Astrocyte of the cerebellum (primary cell): ENCODE measurements around the gene PTPRZ1.

ENCODE experiments used
- DNase-seq: peaks from one replicate; pipeline ENCODE4 v3.0.0-alpha.2; 2011; ENCODE audit warnings: low read depth
- H3K4me3 ChIP-seq: 2 replicates; pipeline ENCODE4 v1.5.1; 2011; ENCODE audit warnings: mild to moderate bottlenecking, low read depth, low read length, moderate library complexity
- CTCF ChIP-seq: IDR thresholded peaks from 2 replicates; pipeline ENCODE4 v1.5.1; 2012; ENCODE audit warnings: low read length, low read depth, moderate library complexity, mild to moderate bottlenecking; ENCODE audit errors: missing control alignments
- in situ Hi-C: cut with HindIII; loops from 2 replicates; pipeline ENCODE4 v1.10.0; 2017; ENCODE audit warnings: low sequenced_read_pairs

PTPRZ1 gene

DNA sequence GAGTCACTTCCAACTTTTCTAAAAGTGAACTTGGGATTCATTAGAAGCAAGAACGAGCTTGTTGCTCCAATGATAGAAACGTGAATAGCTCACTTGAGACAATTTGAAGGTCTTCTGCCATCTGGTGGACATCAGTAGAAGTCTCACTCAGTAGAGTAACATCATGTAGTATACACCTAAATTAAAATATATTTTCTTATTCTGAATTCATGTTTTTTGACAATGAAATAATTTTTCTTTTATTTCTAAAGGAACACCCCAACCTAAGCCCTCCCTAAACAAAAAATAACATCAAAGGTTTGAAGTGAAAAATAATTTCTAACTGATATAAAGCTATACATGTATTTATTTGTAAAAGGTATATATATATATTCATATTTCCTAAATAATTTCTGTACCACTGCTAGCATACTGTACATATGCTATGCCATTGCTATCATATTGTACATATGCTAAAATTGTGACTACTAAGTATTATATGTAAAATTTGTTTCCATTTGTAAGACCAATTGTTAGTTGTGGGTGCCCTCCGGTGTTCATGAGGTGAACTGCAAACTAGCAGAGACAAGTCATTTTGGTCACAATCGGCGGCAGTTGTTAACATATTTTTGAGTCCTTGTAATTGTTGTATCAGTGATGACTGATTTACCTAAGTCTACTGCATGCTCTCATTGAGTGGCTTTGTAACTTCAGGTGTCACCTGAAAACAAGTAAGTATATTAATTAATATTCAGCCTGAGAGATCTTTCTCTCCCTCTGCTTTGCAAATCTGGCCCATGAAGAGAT, 121.9 kb downstream of the PTPRZ1 start:
- in situ Hi-C loops = no loop called here
- H3K4me3 ChIP-seq = no peak overlapping the region
- TF ChIP-seq CTCF = peak; percentile 81
- peak; percentile 82 for DNase-seq

DNA sequence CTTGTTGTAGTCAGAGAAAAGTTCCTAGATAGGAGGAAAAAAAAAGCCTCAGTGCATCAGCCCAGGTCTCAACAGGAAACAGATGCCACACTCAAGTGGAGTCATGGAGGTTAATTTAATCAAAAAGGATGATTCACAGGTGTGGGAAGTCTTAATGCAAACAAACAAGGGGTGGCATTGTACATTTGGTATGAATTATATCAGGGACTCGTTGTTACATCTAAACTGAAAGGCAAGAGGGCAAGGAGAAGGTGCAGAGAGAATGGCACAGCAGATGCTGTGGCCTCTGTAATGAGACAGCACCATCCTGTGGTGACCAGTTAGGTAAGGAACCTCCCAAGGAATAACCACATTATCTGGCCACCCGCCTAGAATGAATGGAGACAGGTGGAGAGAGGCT, 133.7 kb downstream of the PTPRZ1 start:
- no peak overlapping the region for H3K4me3 ChIP-seq
- no peak for TF ChIP-seq CTCF
- in situ Hi-C loops = loop anchor here (25.0 kb wide), 1 partner anchor 244 kb away; no protein-coding TSS in a partner anchor
- DNase-seq = no peak

DNA sequence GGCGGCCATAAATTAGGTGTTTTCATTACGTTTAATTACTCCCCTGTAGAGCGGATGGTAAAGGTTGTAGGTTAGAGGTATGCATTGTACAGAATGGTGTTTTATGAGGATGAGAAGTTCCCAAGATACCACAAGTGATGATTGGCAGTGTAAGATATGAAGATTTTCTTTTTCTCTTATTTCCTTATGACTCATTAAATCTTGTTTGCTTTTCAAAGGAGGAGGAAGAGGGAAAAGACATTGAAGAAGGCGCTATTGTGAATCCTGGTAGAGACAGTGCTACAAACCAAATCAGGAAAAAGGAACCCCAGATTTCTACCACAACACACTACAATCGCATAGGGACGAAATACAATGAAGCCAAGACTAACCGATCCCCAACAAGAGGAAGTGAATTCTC, 137.2 kb downstream of the PTPRZ1 start:
- no peak overlapping the region for H3K4me3 ChIP-seq
- TF ChIP-seq CTCF = no peak
- in situ Hi-C loops = loop anchor here (25.0 kb wide), 1 partner anchor 248 kb away; no protein-coding TSS in a partner anchor
- DNase-seq = no peak

- in situ Hi-C loops = loop anchor here (25.0 kb wide), 1 partner anchor 251 kb away; no protein-coding TSS in a partner anchor
- no peak for DNase-seq
- H3K4me3 ChIP-seq = no peak overlapping the region
- no peak for TF ChIP-seq CTCF
These were observed 140.1 kb downstream of the PTPRZ1 start for GRCh38 chr7:122013065-122013464.

DNA sequence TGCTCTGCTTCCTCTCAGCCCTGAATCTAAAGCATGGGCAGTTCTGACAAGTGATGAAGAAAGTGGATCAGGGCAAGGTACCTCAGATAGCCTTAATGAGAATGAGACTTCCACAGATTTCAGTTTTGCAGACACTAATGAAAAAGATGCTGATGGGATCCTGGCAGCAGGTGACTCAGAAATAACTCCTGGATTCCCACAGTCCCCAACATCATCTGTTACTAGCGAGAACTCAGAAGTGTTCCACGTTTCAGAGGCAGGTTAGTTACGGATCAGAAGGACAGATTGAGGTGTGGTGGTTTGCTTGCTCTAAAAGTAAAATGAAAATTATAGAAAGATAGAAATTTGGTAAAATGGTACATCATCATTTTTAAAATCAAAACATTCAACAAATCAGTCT, 140.7 kb downstream of the PTPRZ1 start:
- in situ Hi-C loops = loop anchor here (25.0 kb wide), 1 partner anchor 251 kb away; no protein-coding TSS in a partner anchor
- H3K4me3 ChIP-seq = no peak overlapping the region
- no peak for DNase-seq
- no peak for TF ChIP-seq CTCF

DNA sequence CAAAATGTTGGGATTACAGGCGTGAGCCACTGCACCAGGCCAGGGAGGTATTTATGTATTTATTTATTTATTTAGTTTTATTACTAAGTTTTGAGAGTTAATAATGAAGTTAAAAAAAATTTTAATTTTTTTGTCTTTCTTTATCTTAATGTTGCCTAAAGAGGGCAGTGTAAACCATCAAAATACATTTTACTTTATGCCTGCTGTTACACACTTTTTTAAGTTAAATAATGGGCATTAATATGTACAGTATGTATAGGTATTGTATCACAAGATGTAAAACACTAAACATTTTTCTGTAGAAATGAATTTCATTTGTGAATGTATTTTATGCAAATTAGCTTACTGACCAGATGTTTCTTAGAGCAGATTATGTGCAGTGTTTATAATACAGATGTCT, 141.7 kb downstream of the PTPRZ1 start:
- no peak overlapping the region for H3K4me3 ChIP-seq
- in situ Hi-C loops = loop anchor here (25.0 kb wide), 1 partner anchor 252 kb away; no protein-coding TSS in a partner anchor
- DNase-seq = no peak
- TF ChIP-seq CTCF = no peak
